Natural killer cell (primary cell): ENCODE measurements around the gene SPPL2C. TPM values are rescaled to one million over a fixed set of nuclear protein-coding genes. Genes with fewer than 3 reads are reported as not detected.
A peak's percentile ranks its signal among the peaks of the same experiment; 100 is the strongest.

Experiments used
- ATAC-seq, 3 donors: fragments of 150-1000 bp in 2 of 3; fragments of 200-7000 bp in 1 of 3; cut with Tn5 transposase; 1 replicate in 1 of 3; 2 replicates in 2 of 3; pipeline ENCODE4 v1.10.0; 2021; ENCODE audit warnings: mild to moderate bottlenecking in 2 of 3, moderate library complexity in 2 of 3
- DNase-seq, 2 donors: peaks; one replicate each; pipeline versions ENCODE4 v3.0.0 to v3.0.0-alpha.2; 2013 to 2021; ENCODE audit warnings: mixed read lengths in 1 of 2
- H3K27ac ChIP-seq: one replicate; pipeline ENCODE4 v1.5.1; 2013; ENCODE audit warnings: mild to moderate bottlenecking, low read length
- H3K27me3 ChIP-seq: one replicate; pipeline ENCODE4 v1.6.1; 2013; ENCODE audit warnings: low read length; ENCODE audit not compliant: control insufficient read depth, insufficient read depth
- H3K36me3 ChIP-seq: one replicate; pipeline ENCODE4 v1.6.1; 2013; ENCODE audit warnings: low read length; ENCODE audit not compliant: control insufficient read depth, insufficient read depth
- H3K4me1 ChIP-seq: one replicate; pipeline ENCODE4 v1.6.1; 2013; ENCODE audit warnings: low read length; ENCODE audit not compliant: control insufficient read depth, insufficient read depth
- H3K4me3 ChIP-seq: one replicate; pipeline ENCODE4 v1.5.1; 2013; ENCODE audit warnings: low read length
- H3K9me3 ChIP-seq: one replicate; pipeline ENCODE4 v1.6.1; 2013; ENCODE audit warnings: low read length; ENCODE audit not compliant: control insufficient read depth, insufficient read depth
- H3K27ac Mint-ChIP-seq, 2 donors: one replicate each; pipeline ENCODE4 v1.8.0; 2022; ENCODE audit warnings: mild to moderate bottlenecking in 2 of 2, mixed read lengths in 2 of 2, moderate library complexity in 1 of 2
- H3K27me3 Mint-ChIP-seq, 2 donors: one replicate each; pipeline ENCODE4 v1.8.0; 2022; ENCODE audit warnings: low read depth in 2 of 2, mixed read lengths in 2 of 2
- H3K36me3 Mint-ChIP-seq: one replicate; pipeline ENCODE4 v1.8.0; 2022; ENCODE audit warnings: mixed read lengths
- H3K4me1 Mint-ChIP-seq, 2 donors: one replicate each; pipeline ENCODE4 v1.8.0; 2022; ENCODE audit warnings: mixed read lengths in 2 of 2
- H3K4me3 Mint-ChIP-seq: one replicate; pipeline ENCODE4 v1.8.0; 2022; ENCODE audit warnings: mild to moderate bottlenecking, moderate library complexity, mixed read lengths
- H3K9me3 Mint-ChIP-seq, 2 donors: one replicate each; pipeline ENCODE4 v1.8.0; 2022; ENCODE audit warnings: mixed read lengths in 2 of 2
- CTCF ChIP-seq: fragments of 200-600 bp; IDR thresholded peaks from one replicate; pipeline ENCODE4 v1.8.0; 2022; ENCODE audit warnings: antibody characterized with exemption
- WGBS: methylation state at CpG from one replicate; pipeline ENCODE4 v1.1.7; 2013; ENCODE audit warnings: missing lambda C conversion rate; ENCODE audit not compliant: insufficient coverage; 5-methylcytosine and 5-hydroxymethylcytosine counted together
- intact Hi-C: fragments of 100-400 bp; cut with micrococcal nuclease; formaldehyde crosslinking; loops from one replicate; pipeline ENCODE4 v1.14.2; 2022
- total RNA-seq, 4 donors: library from RNA; stranded (reverse); fragments of 120-200 nt in 1 of 4; gene quantifications; one replicate each; pipeline versions ENCODE4 v1.2.3 to v1.2.4, GENCODE V29; 2013 to 2022

Gene SPPL2C
- total RNA-seq, 3 donors from 2014 or later (not counting 1 experiment from before 2014, with no cell fraction given): not detected

- Histone ChIP-seq H3K36me3 (no peaks in the 10 kb centered on the region), H3K9me3 (no peaks in the 10 kb centered on the region), H3K27me3 (no peaks in the 10 kb centered on the region), H3K27ac (no peak overlapping the region), H3K4me1 (peaks cover 5% of the 10 kb centered on the region), H3K4me3 (no peak overlapping the region)
- H3K27me3 Mint-ChIP-seq: peaks cover 6 to 13% of the 10 kb centered on the region in 2 donors
- no peak for DNase-seq
- peaks cover 5 to 6% of the 10 kb centered on the region in 2 donors for H3K4me1 Mint-ChIP-seq
- 28% methylated on average over 2 of the region's 4 CpGs for WGBS
- H3K27ac Mint-ChIP-seq: no peak overlapping the region
- no peak for TF ChIP-seq CTCF
- H3K36me3 Mint-ChIP-seq: no peaks in the 10 kb centered on the region
- no peak overlapping the region for H3K4me3 Mint-ChIP-seq
- intact Hi-C loops: no loop called here
- no peak for ATAC-seq
- H3K9me3 Mint-ChIP-seq: no peaks in the 10 kb centered on the region
Observed at GRCh38 chr17:45889579-45889978, 44.9 kb downstream of the SPPL2C start.

GRCh38 chr17:45893725-45894021 is 49.0 kb downstream of the SPPL2C start:
- Histone ChIP-seq H3K4me1 (peaks cover 31% of the 10 kb centered on the region), H3K36me3 (no peaks in the 10 kb centered on the region), H3K27me3 (peaks cover 33% of the 10 kb centered on the region), H3K9me3 (no peaks in the 10 kb centered on the region), H3K27ac (no peak overlapping the region), H3K4me3 (peak overlapping the region; percentile 55)
- no peak for DNase-seq
- Mint-ChIP-seq H3K27me3 (peaks cover 19 to 22% of the 10 kb centered on the region in 2 donors), H3K36me3 (no peaks in the 10 kb centered on the region), H3K27ac (peak overlapping the region; percentile 63 to 84), H3K4me1 (peaks cover 5 to 13% of the 10 kb centered on the region in 2 donors), H3K9me3 (no peaks in the 10 kb centered on the region), H3K4me3 (peak overlapping the region; percentile 93)
- intact Hi-C loops: no loop called here
- ATAC-seq: no peak
- no peak for TF ChIP-seq CTCF
- WGBS: 66% methylated on average over 7 of the region's 7 CpGs

GRCh38 chr17:45894022-45894784 is 49.5 kb downstream of the SPPL2C start, which contains the start of gene MAPT:
MAPT (plus strand) TSS chr17:45894554; CDS start chr17:45962338, 67,784 bp downstream.
- ATAC-seq (peak; percentile 94 to 97 (median 95)), DNase-seq (peak; percentile 82 to 91)
- Histone ChIP-seq H3K36me3 (no peaks in the 10 kb centered on the region), H3K4me3 (peak within 1 kb of the TSS; percentile 55), H3K4me1 (peaks cover 31% of the 10 kb centered on the region), H3K27ac (no peak within 1 kb of the TSS), H3K27me3 (peaks cover 33% of the 10 kb centered on the region), H3K9me3 (no peaks in the 10 kb centered on the region)
- peak; percentile 84 for TF ChIP-seq CTCF
- Mint-ChIP-seq H3K4me3 (peak within 1 kb of the TSS; percentile 93), H3K36me3 (no peaks in the 10 kb centered on the region), H3K9me3 (no peaks in the 10 kb centered on the region), H3K4me1 (peaks cover 5 to 13% of the 10 kb centered on the region in 2 donors), H3K27me3 (peaks cover 23 to 25% of the 10 kb centered on the region in 2 donors), H3K27ac (peak within 1 kb of the TSS; percentile 63 to 84)
- 2% methylated on average over 97 of the region's 97 CpGs for WGBS
- intact Hi-C loops: no loop called here
